ENCODE results near the gene C16orf78.

- TF ChIP-seq, protein P1, sequence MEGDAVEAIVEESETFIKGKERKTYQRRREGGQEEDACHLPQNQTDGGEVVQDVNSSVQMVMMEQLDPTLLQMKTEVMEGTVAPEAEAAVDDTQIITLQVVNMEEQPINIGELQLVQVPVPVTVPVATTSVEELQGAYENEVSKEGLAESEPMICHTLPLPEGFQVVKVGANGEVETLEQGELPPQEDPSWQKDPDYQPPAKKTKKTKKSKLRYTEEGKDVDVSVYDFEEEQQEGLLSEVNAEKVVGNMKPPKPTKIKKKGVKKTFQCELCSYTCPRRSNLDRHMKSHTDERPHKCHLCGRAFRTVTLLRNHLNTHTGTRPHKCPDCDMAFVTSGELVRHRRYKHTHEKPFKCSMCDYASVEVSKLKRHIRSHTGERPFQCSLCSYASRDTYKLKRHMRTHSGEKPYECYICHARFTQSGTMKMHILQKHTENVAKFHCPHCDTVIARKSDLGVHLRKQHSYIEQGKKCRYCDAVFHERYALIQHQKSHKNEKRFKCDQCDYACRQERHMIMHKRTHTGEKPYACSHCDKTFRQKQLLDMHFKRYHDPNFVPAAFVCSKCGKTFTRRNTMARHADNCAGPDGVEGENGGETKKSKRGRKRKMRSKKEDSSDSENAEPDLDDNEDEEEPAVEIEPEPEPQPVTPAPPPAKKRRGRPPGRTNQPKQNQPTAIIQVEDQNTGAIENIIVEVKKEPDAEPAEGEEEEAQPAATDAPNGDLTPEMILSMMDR (conservative IDR thresholded peaks at IDR 0.05 in 1 of 2, IDR thresholded peaks at IDR 0.05 in 1 of 2; ENCODE audit: extremely low read depth in 1 of 2, insufficient read depth in 1 of 2, low read depth in 1 of 2, low read length in 2 of 2), result no peak
- no peak for TF ChIP-seq EZH2 (IDR thresholded peaks at IDR 0.05; ENCODE audit: borderline replicate concordance, low read length)
Observed at GRCh38 chr16:49346459-49346858, 27.1 kb upstream of the C16orf78 start.

Measured in mammary epithelial cell (primary cell).